HS-27A (cell line): ENCODE results near the gene IL1F10.

Experiments used
- DNase-seq: peaks from one replicate; pipeline ENCODE4 v3.0.0-alpha.2; 2012; ENCODE audit warnings: low read depth, missing footprints

Gene IL1F10

DNA sequence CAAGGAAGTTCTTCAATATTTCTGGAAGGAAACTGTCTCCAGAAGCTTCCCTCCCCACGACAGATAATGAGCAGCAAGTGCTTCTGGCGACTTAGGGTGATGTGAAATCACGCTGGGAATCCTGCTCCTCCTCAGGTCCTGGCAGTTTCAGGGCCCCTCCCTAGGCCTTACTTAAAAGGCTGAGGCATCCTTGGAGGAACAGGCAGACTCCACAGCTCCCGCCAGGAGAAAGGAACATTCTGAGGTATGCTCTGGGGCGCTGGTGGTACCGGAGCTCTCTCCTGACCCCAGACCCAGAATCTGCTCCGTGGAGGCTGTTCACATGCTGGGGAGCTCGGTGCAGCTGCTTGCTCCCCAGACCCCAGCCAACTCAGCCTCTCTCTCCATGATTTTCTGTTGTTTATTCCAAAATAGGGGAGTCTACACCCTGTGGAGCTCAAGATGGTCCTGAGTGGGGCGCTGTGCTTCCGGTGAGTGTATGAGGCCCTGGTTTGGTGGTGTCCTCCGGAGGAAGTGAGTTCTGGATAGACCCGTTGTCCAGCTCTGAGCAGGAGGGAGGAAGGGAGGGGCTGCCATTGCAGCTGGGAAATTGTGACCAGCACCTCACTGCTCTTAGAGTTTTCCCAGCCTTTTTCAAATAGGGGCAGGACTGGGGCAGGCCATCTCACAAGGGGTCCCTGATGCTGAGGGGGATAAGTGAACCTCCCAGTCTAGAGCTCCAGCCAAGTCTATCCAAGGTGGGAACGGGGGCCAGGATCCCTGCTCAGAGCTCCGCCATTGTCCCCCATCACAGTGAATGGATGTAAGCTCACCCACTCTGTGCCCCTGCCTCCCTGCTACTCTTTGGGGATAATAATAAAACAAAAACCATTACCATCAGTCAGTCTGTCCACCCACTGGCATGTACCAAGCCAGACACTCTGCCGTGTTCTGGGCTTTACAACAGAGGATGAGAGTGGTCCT lies 8.5 kb upstream of the IL1F10 start, which contains the start of gene IL36RN:
TSS of gene IL36RN (plus strand) at position 201 of the 963 bp plus-strand sequence. CDS start at position 442, 241 bp downstream.
- no peak for DNase-seq

DNA sequence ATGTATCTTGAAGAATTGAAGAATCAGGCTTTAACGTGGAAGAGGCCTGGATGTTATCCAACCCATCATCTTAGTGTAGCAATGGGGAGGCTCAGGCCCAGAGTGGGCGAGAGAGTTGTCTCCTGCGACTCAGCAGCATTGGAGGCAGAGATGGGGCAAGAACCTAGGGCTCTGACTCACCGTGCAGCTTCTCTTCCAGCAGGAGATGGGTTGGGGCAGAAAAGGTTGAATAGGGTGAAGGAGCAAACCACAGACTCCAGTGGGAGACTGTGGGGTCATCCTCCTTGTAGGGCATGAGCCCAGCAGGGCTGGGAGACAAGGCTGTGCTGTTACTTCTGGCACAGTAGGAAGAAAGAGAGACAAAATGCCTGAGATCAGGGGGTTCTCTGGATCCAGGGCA lies 7.4 kb upstream of the IL1F10 start:
- DNase-seq, result no peak

DNA sequence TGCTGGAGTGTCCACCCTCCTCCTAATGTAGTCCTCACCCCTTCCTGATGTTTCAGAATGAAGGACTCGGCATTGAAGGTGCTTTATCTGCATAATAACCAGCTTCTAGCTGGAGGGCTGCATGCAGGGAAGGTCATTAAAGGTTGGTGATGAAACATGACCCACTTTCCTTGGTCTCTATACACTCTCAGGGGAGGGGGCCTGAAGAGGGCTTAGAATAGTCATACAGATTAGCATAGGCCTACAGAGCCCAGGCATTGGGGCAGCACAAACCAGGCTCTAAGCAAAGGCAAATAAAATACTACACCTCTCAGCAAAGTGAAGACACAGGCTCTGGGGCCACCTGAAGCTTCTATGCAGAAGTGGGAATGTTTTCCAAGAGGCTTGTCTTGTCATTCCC lies 7.0 kb upstream of the IL1F10 start:
- DNase-seq, result no peak

DNA sequence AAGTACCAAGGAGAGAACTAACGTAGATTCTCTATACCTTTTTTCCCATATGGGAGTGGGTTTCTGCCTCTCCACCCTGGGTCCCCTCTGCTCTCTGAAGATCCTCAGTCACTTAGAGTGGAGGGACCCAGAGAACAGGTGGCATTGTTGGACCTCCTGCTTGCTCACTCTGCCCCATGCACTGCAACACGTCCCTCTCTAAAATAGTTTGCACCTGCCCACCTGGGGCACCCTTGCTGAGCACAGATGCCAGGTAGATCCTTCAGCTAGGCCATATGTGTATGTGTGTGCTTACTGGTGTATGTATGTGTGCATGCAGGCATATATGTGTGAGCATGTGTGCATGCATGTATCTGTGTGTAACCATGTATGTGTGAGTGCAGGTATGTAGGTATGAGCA lies 6.5 kb upstream of the IL1F10 start:
- DNase-seq, result no peak

DNA sequence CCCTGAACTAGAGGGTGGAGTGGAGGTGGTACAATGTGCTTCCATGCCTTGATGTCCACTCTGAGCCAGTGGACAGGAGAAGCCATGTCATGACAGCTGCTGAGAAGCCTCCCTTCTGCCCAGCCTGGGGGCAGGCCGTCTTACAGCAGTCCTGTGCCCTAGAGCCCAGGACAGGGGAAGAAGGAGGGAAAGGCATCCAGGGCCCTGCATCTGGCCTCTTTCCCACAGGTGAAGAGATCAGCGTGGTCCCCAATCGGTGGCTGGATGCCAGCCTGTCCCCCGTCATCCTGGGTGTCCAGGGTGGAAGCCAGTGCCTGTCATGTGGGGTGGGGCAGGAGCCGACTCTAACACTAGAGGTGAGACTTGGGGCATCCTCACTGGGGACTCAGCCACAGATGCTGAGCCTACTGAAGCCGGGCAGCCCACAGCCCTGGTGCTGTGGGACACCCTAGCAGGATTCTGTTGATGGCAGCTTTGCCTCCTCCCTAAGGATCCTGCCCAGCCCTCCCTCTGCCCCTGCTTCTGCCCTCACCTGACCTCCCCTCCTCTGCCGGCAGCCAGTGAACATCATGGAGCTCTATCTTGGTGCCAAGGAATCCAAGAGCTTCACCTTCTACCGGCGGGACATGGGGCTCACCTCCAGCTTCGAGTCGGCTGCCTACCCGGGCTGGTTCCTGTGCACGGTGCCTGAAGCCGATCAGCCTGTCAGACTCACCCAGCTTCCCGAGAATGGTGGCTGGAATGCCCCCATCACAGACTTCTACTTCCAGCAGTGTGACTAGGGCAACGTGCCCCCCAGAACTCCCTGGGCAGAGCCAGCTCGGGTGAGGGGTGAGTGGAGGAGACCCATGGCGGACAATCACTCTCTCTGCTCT lies 5.6 kb upstream of the IL1F10 start:
- no peak for DNase-seq

DNA sequence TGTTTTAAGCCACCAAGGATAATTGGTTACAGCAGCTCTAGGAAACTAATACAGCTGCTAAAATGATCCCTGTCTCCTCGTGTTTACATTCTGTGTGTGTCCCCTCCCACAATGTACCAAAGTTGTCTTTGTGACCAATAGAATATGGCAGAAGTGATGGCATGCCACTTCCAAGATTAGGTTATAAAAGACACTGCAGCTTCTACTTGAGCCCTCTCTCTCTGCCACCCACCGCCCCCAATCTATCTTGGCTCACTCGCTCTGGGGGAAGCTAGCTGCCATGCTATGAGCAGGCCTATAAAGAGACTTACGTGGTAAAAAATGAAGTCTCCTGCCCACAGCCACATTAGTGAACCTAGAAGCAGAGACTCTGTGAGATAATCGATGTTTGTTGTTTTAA lies 3.5 kb upstream of the IL1F10 start:
- no peak for DNase-seq

DNA sequence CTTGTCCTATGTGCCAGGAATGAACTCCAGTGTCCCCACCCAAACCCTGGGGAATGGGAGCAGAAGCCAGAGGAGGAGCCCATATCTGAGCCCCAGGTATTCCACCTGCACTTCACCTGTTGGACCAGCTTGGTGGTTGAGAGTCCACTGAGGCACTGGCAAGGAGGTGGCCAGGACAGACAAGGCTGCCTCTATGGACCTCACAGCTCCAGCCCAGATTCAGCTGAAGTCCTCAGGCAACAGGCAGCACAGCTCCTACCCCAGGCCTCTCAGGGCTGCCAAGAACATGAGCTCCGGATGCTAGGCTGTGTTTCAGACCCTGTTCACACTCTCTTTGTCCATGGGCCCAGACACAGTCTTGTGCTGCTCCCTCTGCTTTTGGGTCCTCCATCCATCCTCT lies 2.9 kb upstream of the IL1F10 start:
- no peak for DNase-seq

DNA sequence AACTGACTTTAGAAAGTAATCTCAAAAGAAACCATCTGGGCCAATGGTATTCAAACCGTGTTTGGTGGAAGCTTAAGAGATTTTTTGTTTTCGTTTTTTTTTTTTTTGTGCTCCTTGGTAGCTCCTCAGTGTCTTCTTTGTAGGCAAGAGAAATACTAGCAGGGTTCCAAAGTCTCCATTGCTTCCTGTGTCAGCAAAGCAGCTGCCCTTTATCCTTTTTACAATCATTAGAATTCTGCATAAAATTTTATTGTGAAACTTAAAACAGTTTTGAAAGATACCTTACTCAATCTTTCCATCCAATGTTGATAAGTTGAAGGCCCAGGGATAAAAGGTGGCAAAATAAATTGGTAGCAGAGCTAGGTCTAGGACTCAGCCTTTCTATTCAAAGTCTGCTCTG lies 479 bp downstream of the IL1F10 start:
- DNase-seq, result no peak

DNA sequence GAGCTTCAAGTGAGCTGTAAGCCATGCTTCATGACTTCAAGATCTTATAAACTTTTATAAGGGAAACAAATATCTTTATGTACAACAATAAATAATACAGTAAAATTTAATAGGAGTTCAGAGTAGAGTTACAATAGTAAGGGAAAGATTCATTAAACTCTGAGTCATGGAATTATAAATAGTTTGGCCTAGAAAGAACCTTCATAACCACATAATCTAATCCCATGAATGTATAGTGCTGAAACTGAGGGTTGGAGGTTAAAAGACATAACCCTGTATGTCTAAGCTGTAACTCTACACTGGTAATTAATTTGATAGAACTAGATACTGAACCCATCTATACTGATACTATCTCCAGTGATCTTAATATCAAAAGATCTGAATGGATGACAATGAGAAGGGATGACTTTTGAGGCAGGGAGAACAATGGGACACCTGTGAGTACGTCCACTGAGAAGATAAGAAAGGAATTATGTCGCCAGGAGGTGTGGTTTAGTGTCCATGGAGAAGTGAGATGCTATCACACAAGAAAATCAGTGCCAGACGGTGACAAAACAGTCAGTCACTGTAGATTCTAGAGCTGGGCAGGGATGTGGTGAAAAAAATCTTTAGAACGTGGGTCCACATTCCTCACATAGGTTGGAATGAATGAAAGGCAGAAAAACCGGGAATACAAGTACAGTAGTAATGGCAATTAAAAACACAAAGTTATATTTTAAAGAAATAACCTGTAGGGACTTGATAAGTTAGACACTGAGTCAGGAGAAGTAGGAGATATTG lies 1.1 kb downstream of the IL1F10 start:
- DNase-seq, result peak; percentile 62

DNA sequence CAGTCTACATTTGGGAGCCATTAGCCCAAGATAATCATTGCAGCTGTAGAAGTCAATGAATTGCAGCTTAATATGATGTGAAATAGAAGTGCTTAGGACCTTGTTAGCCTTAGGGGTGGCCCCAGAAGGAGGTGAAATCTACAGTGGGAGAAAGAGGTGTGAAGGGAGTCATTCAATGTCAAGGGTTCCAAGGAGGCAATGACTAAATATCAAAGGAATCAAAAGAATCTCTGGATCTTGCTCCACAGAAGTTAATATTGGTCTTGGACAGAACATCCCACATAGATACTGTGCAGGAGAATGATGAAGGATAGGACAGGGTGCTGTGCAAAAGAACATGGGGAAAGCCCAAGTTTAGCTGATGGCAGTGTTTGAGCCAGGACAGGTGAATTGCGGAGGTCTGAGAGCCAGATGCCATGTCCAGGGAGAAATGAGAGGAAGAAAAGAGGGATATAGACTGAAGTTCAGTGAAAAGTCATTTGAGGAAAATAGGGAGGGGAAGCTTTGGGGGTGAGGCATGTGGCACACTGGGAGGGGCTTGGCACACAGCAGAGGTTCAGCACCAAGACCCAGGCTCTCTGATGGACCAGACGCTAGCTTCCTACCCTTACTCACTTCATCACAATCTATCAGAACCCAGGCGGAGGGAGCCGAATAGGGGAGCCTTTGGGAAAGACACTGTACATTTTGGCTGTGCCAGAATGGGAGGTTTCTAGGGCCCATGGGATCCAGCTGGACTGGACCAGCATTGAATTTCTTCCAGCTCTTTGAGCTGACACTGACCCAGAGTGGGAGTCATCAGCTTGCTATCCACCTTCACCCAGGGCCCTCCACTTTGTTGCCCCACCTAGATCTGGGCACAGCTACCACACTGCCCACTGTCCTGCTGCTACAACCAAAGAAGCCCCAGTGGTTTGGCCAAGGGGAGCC lies 2.2 kb downstream of the IL1F10 start:
- peak; percentile 75 for DNase-seq

DNA sequence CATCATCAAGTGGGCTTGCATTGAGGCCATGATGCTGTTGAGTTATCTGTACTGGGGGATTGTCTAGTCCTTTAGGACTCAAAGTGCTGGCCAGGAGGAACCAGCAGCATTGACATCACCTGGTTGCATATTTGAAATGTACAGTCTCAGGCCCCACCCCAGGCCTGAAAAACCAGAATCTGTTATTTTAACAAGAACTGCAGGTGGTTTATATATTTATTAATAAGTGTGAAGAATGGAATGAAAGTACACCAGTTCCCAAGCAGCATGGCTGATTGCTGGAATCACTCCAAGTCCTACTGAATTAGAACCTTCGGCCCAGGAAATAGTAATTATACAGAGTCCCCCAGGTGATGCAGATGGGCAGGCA lies 2.8 kb downstream of the IL1F10 start:
- DNase-seq, result no peak

DNA sequence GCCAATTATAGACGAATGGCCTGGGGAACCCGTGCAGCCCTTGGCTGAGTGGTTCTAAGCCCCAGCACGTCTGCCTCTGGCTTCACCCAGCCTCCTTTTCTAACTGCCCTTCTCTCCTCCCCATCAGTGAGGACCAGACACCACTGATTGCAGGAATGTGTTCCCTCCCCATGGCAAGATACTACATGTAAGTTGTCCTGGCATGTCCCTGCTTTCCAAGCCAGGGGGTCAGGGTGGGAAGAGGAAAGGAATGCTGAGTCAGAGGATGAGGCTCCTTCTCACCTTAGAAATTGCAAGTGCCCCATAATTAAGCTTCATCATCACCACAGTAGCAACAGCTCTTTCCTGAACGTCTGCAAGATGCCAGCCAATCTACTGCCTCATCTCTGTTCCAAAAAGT lies 4.8 kb downstream of the IL1F10 start:
- DNase-seq, result no peak

DNA sequence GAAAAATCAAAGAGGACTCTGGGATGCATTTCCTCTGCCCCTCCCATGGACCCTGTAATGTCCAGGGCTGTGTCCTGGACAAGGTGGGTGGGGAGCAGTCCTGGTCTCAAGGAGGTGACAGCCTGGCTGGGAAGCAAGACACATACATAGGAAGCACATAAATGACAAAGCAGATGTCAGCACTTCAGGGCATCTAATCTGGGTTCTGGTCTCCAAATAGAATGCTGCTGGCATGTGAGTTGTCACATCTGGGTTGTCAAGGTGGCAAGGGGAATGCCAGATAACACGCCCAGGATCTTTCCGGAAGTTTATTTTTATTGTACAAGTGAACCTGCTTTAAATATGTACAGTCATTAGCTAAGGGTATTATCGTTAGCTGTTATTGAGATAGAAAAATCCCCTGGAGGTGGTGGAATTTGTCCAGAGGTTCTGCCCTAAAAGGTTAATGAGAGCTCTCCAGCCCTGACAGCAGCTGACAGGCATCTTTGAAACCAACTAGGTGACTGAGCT lies 5.6 kb downstream of the IL1F10 start:
- DNase-seq, result no peak

DNA sequence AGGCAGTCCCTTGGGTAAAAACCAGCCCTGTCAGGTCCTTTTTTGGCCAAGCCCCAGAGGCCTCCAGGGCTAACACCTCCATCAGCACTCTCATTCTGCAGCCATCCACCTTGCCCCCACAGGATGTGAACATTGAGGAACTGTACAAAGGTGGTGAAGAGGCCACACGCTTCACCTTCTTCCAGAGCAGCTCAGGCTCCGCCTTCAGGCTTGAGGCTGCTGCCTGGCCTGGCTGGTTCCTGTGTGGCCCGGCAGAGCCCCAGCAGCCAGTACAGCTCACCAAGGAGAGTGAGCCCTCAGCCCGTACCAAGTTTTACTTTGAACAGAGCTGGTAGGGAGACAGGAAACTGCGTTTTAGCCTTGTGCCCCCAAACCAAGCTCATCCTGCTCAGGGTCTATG lies 7.3 kb downstream of the IL1F10 start:
- DNase-seq, result no peak

DNA sequence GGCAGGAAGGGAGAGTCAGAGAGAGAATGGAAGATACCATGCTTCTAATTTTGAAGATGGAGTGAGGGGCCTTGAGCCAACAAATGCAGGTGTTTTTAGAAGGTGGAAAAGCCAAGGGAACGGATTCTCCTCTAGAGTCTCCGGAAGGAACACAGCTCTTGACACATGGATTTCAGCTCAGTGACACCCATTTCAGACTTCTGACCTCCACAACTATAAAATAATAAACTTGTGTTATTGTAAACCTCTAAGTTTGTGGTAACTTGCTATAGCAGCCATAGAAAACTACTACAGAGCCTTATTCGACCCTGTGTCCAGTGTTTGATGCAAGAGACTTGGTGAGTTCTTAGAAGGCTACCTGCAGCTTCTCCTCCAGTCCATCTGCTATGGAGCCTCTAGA lies 7.8 kb downstream of the IL1F10 start:
- no peak for DNase-seq

DNA sequence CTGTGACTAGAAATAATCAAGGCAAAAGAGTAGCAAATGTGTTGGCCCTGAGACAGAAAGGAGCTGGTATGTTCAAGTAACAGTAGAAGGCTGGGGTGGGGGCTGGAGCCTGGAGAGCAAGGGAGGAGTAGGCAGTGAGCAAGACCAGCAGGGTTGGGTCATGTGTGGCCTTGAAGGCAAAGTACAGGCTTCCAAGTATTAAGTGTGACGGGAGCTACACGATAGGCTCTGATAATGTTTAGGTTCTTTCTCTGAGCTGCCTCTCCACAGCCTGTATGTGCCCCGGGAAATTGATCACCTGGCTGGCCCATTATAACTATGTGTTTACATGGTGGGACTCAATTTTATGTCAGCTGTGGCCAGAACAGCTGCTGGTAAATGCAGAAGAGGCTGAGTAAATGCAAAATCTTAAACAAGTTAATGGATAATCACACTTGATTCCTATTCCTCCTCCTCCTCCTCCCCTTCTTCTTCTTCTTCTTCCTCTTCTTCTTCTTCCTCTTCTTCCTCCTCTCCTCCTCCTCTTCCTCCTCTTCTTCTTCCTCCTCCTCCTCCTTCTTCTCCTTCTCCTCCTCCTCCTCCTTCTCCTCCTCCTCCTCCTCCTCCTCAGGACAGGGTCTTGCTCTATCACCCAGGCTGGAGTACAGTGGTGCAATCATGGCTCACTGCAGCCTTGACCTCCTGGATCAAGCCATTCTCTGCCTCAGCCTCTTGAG lies 9.3 kb downstream of the IL1F10 start:
- DNase-seq, result no peak

DNA sequence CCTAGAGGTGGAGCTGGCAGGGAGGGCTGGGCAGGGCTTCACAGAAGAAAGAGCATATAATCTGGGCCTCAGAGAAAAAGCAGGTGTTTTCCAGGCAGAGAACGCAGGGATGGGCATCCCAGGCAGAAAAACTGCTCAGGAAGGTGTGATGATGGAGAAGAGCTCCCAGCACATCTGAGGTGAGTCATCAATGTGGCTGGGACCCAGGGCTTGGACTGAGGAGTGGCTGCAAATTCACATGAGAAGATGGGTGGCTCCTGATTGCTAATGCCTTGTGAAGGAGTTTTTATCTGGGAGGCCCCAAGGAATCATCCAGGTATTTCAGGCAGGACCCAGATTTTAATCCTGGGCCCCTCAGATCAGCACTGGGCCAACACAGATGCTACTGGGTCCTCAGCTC lies 10.2 kb downstream of the IL1F10 start:
- DNase-seq, result no peak

DNA sequence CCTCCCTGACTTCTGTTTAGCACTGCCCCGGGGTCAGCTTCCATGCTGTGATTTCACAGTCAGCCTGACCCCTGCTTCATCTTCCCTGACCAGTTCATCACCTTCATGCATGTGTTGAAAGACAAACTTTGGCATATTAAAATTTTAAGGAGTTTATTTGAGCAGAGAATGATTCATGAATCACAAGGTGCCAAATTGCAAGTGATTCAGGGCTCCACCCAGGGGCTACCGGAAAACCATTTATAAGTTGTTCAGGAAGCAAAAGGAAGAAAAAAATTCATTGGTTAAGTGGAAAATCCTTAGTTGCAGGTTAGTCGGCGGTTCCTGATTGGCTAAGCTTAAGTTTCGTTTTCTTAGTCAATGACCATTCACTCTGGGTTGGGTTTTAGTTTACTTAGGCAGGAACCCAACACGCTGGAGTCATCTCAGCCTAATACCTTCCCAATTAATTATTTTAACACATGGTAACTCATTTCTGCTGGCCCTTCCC lies 10.6 kb downstream of the IL1F10 start:
- no peak for DNase-seq

DNA sequence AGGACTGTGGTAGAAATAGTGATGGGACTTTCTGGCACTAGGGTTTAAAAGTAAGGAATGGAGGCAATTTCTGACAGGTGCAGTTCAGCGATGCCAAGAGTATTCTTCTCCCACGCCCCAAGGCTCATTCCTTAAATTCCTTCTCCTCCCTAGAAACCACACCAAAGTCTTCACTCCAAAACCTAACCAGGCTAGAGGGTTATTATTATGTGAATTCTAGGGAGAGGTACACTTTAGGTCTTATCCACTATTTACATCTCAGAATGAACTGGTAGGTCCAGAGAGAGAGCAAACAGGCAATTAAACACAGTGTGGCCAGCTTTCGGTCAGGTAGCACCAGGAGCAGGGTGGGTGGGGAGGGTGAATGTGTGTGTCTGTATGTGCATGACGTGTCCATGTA lies 11.4 kb downstream of the IL1F10 start:
- no peak for DNase-seq

DNA sequence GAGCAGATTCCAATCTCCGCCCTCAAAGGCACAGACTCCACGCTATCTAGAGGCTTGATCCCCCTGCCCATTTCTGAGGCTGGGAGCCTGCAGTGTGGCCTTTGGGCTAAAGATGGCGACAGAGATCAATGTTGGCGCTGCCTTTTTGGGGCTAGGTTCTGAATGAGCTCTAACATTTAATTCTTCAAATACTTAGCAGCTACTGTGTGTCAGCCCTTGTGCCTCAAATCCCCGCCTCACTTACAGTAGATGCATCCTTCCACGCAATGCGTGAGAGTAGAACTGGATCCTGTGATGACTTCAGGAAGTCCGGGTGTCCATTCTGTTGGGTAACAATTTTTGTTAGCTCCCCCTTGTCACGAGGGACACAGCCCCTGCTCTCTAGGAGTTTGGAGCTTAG lies 12.4 kb downstream of the IL1F10 start:
- no peak for DNase-seq
